IMR-90 (cell line): Measurements from ENCODE around the gene TBC1D22A. TPM values are rescaled to one million over a fixed set of nuclear protein-coding genes. Genes with fewer than 3 reads are reported as not detected.

ENCODE experiments used
- ATAC-seq: fragments of 200-7000 bp; cut with Tn5 transposase; 2 replicates; pipeline ENCODE4 v1.9.1; 2020; ENCODE audit warnings: low read depth, mild to moderate bottlenecking, moderate library complexity
- BruUV-seq: library from RNA; stranded (reverse); fragments of 400-500 nt; replicated peaks from 2 replicates; lab custom pipeline; 2021; lab: Mats Ljungman, UMichigan
- CTCF ChIA-PET: fragments of 300-600 bp; formaldehyde crosslinking; extraction: SDS; loops from one replicate; lab custom pipeline; 2021; ENCODE audit warnings: antibody characterized with exemption; lab: Yijun Ruan, JAX
- POLR2A ChIA-PET: fragments of 300-600 bp; sonication (Branson Sonifier 250); formaldehyde crosslinking; loops from one replicate; lab custom pipeline; 2022; ENCODE audit warnings: antibody characterized with exemption; ENCODE audit not compliant: unreplicated experiment; lab: Charles Lee
- DNase-seq: peaks from one replicate; pipeline ENCODE4 v3.0.0; 2013
- H2AFZ ChIP-seq: replicated peaks from 2 replicates; pipeline ENCODE3; 2013; ENCODE audit warnings: low read length, mild to moderate bottlenecking; ENCODE audit not compliant: poor library complexity
- H2AK5ac ChIP-seq: 2 replicates; pipeline ENCODE4 v1.6.1; 2013; ENCODE audit warnings: low read depth, low read length, inconsistent platforms
- H2AK9ac ChIP-seq: replicated peaks from 2 replicates; pipeline ENCODE3; 2013; ENCODE audit warnings: mild to moderate bottlenecking, low read depth, low read length, moderate library complexity; ENCODE audit not compliant: poor library complexity
- H2BK120ac ChIP-seq: 2 replicates; pipeline ENCODE4 v1.6.1; 2013; ENCODE audit warnings: low read depth, low read length, inconsistent platforms
- H2BK15ac ChIP-seq: 3 replicates; pipeline ENCODE4 v1.6.1; 2013; ENCODE audit warnings: low read depth, low read length, inconsistent platforms
- H2BK20ac ChIP-seq: 2 replicates; pipeline ENCODE4 v1.6.1; 2013; ENCODE audit warnings: low read depth, mild to moderate bottlenecking, inconsistent platforms, low read length, moderate library complexity
- H2BK5ac ChIP-seq: 2 replicates; pipeline ENCODE4 v1.6.1; 2013; ENCODE audit warnings: mild to moderate bottlenecking, low read depth, low read length, inconsistent platforms; ENCODE audit not compliant: poor library complexity, severe bottlenecking
- H3K14ac ChIP-seq: replicated peaks from 2 replicates; pipeline ENCODE4 v1.6.1; 2013; ENCODE audit warnings: low read depth, low read length, inconsistent platforms
- H3K18ac ChIP-seq: 2 replicates; pipeline ENCODE4 v1.6.1; 2013; ENCODE audit warnings: low read depth, low read length, control low read depth
- H3K23ac ChIP-seq: 2 replicates; pipeline ENCODE4 v1.6.1; 2013; ENCODE audit warnings: low read depth, low read length, inconsistent platforms
- H3K27ac ChIP-seq: 2 replicates; pipeline ENCODE4 v1.5.1; 2013; ENCODE audit warnings: mild to moderate bottlenecking, control low read depth, low read length; ENCODE audit not compliant: insufficient read depth
- H3K27me3 ChIP-seq: 2 replicates; pipeline ENCODE4 v1.6.1; 2013; ENCODE audit warnings: low read length; ENCODE audit not compliant: control insufficient read depth, insufficient read depth
- H3K36me3 ChIP-seq: 2 replicates; pipeline ENCODE4 v1.6.1; 2013; ENCODE audit warnings: low read length, mixed read lengths; ENCODE audit not compliant: control insufficient read depth, insufficient read depth
- H3K4ac ChIP-seq: 2 replicates; pipeline ENCODE4 v1.6.1; 2013; ENCODE audit warnings: low read depth, low read length, inconsistent platforms
- H3K4me1 ChIP-seq: 2 replicates; pipeline ENCODE4 v1.6.1; 2013; ENCODE audit warnings: low read length, mixed read lengths; ENCODE audit not compliant: control insufficient read depth, insufficient read depth
- H3K4me2 ChIP-seq: 2 replicates; pipeline ENCODE4 v1.6.1; 2013; ENCODE audit warnings: low read depth, mild to moderate bottlenecking, control low read depth, low read length, moderate library complexity
- H3K4me3 ChIP-seq: 2 replicates; pipeline ENCODE4 v1.5.1; 2013; ENCODE audit warnings: low read depth, mild to moderate bottlenecking, control low read depth, low read length, moderate library complexity; ENCODE audit not compliant: insufficient read depth
- H3K56ac ChIP-seq: 2 replicates; pipeline ENCODE4 v1.6.1; 2013; ENCODE audit warnings: low read length, inconsistent platforms; ENCODE audit not compliant: insufficient read depth; ENCODE audit errors: extremely low read depth
- H3K79me1 ChIP-seq, 2 experiments: 2 replicates each; pipeline ENCODE4 v1.6.1; 2013; ENCODE audit warnings: low read length in 2 of 2, inconsistent platforms in 1 of 2, low read depth in 1 of 2
- H3K9ac ChIP-seq: 2 replicates; pipeline ENCODE4 v1.6.1; 2013; ENCODE audit warnings: low read depth, low read length, control low read depth
- H3K9me1 ChIP-seq: 2 replicates; pipeline ENCODE4 v1.6.1; 2013; ENCODE audit warnings: low read length, inconsistent platforms; ENCODE audit not compliant: insufficient read depth
- H3K9me3 ChIP-seq: 2 replicates; pipeline ENCODE4 v1.6.1; 2013; ENCODE audit warnings: low read length; ENCODE audit not compliant: control insufficient read depth, insufficient read depth
- H4K20me1 ChIP-seq: 2 replicates; pipeline ENCODE4 v1.6.1; 2013; ENCODE audit warnings: low read length, inconsistent platforms; ENCODE audit not compliant: insufficient read depth
- H4K5ac ChIP-seq: 2 replicates; pipeline ENCODE4 v1.6.1; 2013; ENCODE audit warnings: mild to moderate bottlenecking, low read depth, low read length, control low read depth
- H4K8ac ChIP-seq, 2 experiments: 2 replicates each; pipeline ENCODE4 v1.6.1; 2013; ENCODE audit warnings: low read depth in 2 of 2, low read length in 2 of 2, control low read depth in 1 of 2, inconsistent platforms in 1 of 2
- H4K91ac ChIP-seq: 2 replicates; pipeline ENCODE4 v1.6.1; 2013; ENCODE audit warnings: low read depth, low read length, inconsistent platforms; ENCODE audit not compliant: insufficient read depth
- CEBPB ChIP-seq: IDR thresholded peaks from 2 replicates; pipeline ENCODE4 v1.6.1; 2012; ENCODE audit warnings: low read depth, low read length, improper control_type of control experiment
- MXI1 ChIP-seq: IDR thresholded peaks from 2 replicates; pipeline ENCODE4 v1.6.1; 2012; ENCODE audit warnings: low read depth, mild to moderate bottlenecking, low read length, moderate library complexity, borderline replicate concordance
- WGBS, 2 experiments: methylation state at CpG; one replicate each; pipeline versions ENCODE4 v1.1.5 to v1.1.7; 2013; ENCODE audit warnings: missing lambda C conversion rate in 2 of 2; ENCODE audit not compliant: insufficient read length in 1 of 2; ENCODE audit errors: extremely low coverage in 2 of 2; 5-methylcytosine and 5-hydroxymethylcytosine counted together
- dilution Hi-C: fragments of 300-500 bp; cut with HindIII; formaldehyde crosslinking; loops from one replicate; pipeline ENCODE4 v1.14.3; 2018; ENCODE audit warnings: low sequenced_read_pairs; ENCODE audit not compliant: unreplicated experiment
- in situ Hi-C: fragments of 300-500 bp; cut with MboI; formaldehyde crosslinking; loops from 3 replicates; pipeline ENCODE4 v1.14.3; 2019; ENCODE audit warnings: low sequenced_read_pairs, inconsistent platforms, mixed read lengths
- intact Hi-C: fragments of 100-400 bp; cut with micrococcal nuclease; formaldehyde crosslinking; loops from 2 replicates; pipeline ENCODE4 v1.10.0; 2022
- polyA plus RNA-seq, 3 experiments: library from polyadenylated mRNA; depleted of rRNA; stranded (reverse); fragments of >200 nt; gene quantifications; 2 replicates each; pipeline ENCODE4 v1.2.3, GENCODE V29; 2012; ENCODE audit warnings: low replicate concordance in 1 of 3
- total RNA-seq: library from RNA; depleted of rRNA; stranded (reverse); fragments of >200 nt; gene quantifications from 2 replicates; pipeline ENCODE4 v1.2.3, GENCODE V29; 2012

TBC1D22A gene
- total and polyA plus RNA-seq, 2 of the 4 experiments (the other 2 are of a cell fraction): 9.0 to 16.7 TPM

DNA sequence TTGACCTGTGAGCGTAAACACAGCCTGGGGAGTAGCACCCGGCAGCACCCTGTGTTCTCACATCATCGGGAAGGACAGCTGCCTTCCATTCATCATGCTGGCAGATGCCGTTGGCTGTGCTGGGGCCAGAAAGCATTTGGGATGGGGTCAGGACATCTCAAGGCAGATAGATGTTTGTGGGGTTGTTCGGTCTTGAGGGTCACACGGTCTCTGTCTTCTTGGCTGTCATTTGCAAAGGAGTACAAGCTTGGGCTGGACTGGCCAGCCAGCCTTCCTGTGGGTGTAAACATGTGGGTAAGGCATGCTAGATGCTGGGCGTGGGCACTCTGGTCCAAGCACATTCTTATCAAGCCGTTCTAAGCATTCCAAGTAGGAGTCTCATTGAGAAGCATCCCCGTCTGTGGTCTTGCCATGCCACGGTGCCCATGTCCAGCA lies 81.4 kb downstream of the TBC1D22A start:
- intact Hi-C loops: loop anchor here (2.0 to 10.0 kb wide), 2 partner anchors 311 to 331 kb away; no protein-coding TSS in a partner anchor
- Histone ChIP-seq H3K18ac (no peak overlapping the region), H2BK120ac (no peak overlapping the region), H2BK5ac (no peak overlapping the region), H2AK5ac (no peak overlapping the region; the same call in 1 of the 2 replicates), H4K8ac (no peak overlapping the region), H3K23ac (no peak overlapping the region), H3K4me1 (peaks cover 16% of the 10 kb centered on the region), H2AK9ac (peak overlapping the region; percentile 68), H3K27ac (no peak overlapping the region), H3K9me1 (peaks cover 20% of the 10 kb centered on the region), H3K4ac (no peak overlapping the region), H4K20me1 (peaks cover 18% of the 10 kb centered on the region), H3K4me3 (no peak overlapping the region), H2AFZ (peak overlapping the region; percentile 9), H3K14ac (0 out of 2 replicates have a peak overlapping the region, but pooled peaks have one; percentile 17), H2BK15ac (no peak overlapping the region), H3K36me3 (peaks cover 1% of the 10 kb centered on the region; the same call in 1 of the 2 replicates), H4K91ac (no peak overlapping the region), H2BK20ac (no peak overlapping the region), H3K79me1 (peaks cover 35 to 47% of the 10 kb centered on the region in 2 experiments), H3K9ac (no peak overlapping the region), H3K9me3 (no peaks in the 10 kb centered on the region), H3K56ac (no peak overlapping the region), H4K5ac (no peak overlapping the region), H3K27me3 (no peaks in the 10 kb centered on the region), H3K4me2 (no peak overlapping the region)
- in situ Hi-C loops: no loop called here
- WGBS, 2 experiments: 20% methylated on average over 1 of the region's 10 CpGs; no CpG with 5 or more reads in 1 of the 2 experiments
- TF ChIP-seq CEBPB: no peak
- TF ChIP-seq MXI1: peak; percentile 50; the same call in 1 of the 2 replicates
- ChIA-PET POLR2A (no interaction called here), CTCF (interaction anchor here (0.8 kb wide), 1 partner anchor 13 kb away, joined by 3 read pairs; no protein-coding TSS in a partner anchor)
- dilution Hi-C loops: no loop called here
- ATAC-seq (peak; percentile 55), DNase-seq (peak; percentile 45)
- no TSS peak for BruUV-seq
